Endodermal cell (in vitro differentiated cells): ENCODE measurements around the gene CDK1. TPM values are rescaled to one million over a fixed set of nuclear protein-coding genes. Genes with fewer than 3 reads are reported as not detected.
A peak's percentile ranks its signal among the peaks of the same experiment; 100 is the strongest.

Source experiments
- DNase-seq: peaks from one replicate; pipeline ENCODE4 v3.0.0-alpha.2; 2017
- H3K27ac ChIP-seq: 2 replicates; pipeline ENCODE4 v1.5.1; 2013; ENCODE audit warnings: mild to moderate bottlenecking, low read depth, low read length, moderate library complexity
- H3K27me3 ChIP-seq: 2 replicates; pipeline ENCODE4 v1.6.1; 2013; ENCODE audit warnings: mild to moderate bottlenecking, low read length, moderate library complexity; ENCODE audit not compliant: insufficient read depth, control insufficient read depth, poor library complexity, severe bottlenecking
- H3K36me3 ChIP-seq: 2 replicates; pipeline ENCODE4 v1.7.0; 2013; ENCODE audit warnings: mild to moderate bottlenecking, low read length, moderate library complexity; ENCODE audit not compliant: control insufficient read depth, insufficient read depth
- H3K4me1 ChIP-seq: one replicate; pipeline ENCODE4 v1.7.0; 2013; ENCODE audit warnings: low read length; ENCODE audit not compliant: control insufficient read depth, insufficient read depth
- H3K4me3 ChIP-seq: 2 replicates; pipeline ENCODE4 v1.5.1; 2013; ENCODE audit warnings: mild to moderate bottlenecking, low read length, moderate library complexity
- H3K9ac ChIP-seq: 2 replicates; pipeline ENCODE4 v1.6.1; 2013; ENCODE audit warnings: mild to moderate bottlenecking, low read length, moderate library complexity; ENCODE audit not compliant: poor library complexity, severe bottlenecking; ENCODE audit errors: extremely low read depth
- H3K9me3 ChIP-seq: 2 replicates; pipeline ENCODE4 v1.6.1; 2013; ENCODE audit warnings: mild to moderate bottlenecking, low read length, moderate library complexity; ENCODE audit not compliant: control insufficient read depth
- H3K27ac Mint-ChIP-seq: 2 replicates; pipeline ENCODE4 v1.8.0; 2020; ENCODE audit warnings: mixed read lengths
- H3K27me3 Mint-ChIP-seq: 2 replicates; pipeline ENCODE4 v1.8.0; 2021; ENCODE audit warnings: mild to moderate bottlenecking, mixed read lengths; ENCODE audit not compliant: insufficient read depth
- H3K36me3 Mint-ChIP-seq: 2 replicates; pipeline ENCODE4 v1.8.0; 2020; ENCODE audit warnings: low read depth, mixed read lengths
- H3K4me1 Mint-ChIP-seq: 2 replicates; pipeline ENCODE4 v1.8.0; 2020; ENCODE audit warnings: mixed read lengths
- H3K4me3 Mint-ChIP-seq: 2 replicates; pipeline ENCODE4 v1.8.0; 2020; ENCODE audit warnings: mild to moderate bottlenecking, moderate library complexity, mixed read lengths
- H3K9me3 Mint-ChIP-seq: 2 replicates; pipeline ENCODE4 v1.8.0; 2020; ENCODE audit warnings: mild to moderate bottlenecking, mixed read lengths
- CTCF ChIP-seq: fragments of 200-600 bp; sonication (generic); conservative IDR thresholded peaks from 2 replicates; pipeline ENCODE4 v1.5.0; 2021; ENCODE audit warnings: antibody characterized with exemption, mild to moderate bottlenecking
- WGBS, 2 experiments: methylation state at CpG; one replicate each; pipeline versions ENCODE4 v1.1.5 to v1.1.7; 2013; ENCODE audit warnings: missing lambda C conversion rate in 2 of 2, mixed read lengths in 1 of 2; ENCODE audit not compliant: insufficient coverage in 1 of 2, insufficient read length in 1 of 2; 5-methylcytosine and 5-hydroxymethylcytosine counted together
- total RNA-seq, 2 donors: library from RNA; stranded (reverse); fragmentation: NEBNext Ultra II Directional in 1 of 2; extraction: Animal tissue kit (Norgen Biotek cat#: 25700) in 1 of 2; gene quantifications; 2 replicates in 1 of 2; 3 replicates in 1 of 2; pipeline ENCODE4 v1.2.1, GENCODE V29; 2021

The CDK1 gene
- total RNA-seq, 2 donors from 2014 or later = 78.3 to 145 TPM

- Mint-ChIP-seq H3K4me1 (peaks cover 35% of the 10 kb centered on the region), H3K27me3 (no peaks in the 10 kb centered on the region), H3K36me3 (no peaks in the 10 kb centered on the region), H3K9me3 (no peaks in the 10 kb centered on the region), H3K27ac (peak overlapping the region; percentile 93), H3K4me3 (peak overlapping the region; percentile 13)
- DNase-seq = peak; percentile 81
- peak overlapping the region; percentile 25 for H3K4me3 ChIP-seq
- no peaks in the 10 kb centered on the region for H3K9me3 ChIP-seq
- no peak overlapping the region for H3K9ac ChIP-seq
- H3K4me1 ChIP-seq = peaks cover 4% of the 10 kb centered on the region
- whole genome bisulfite sequencing, 2 experiments = 47 to 60% methylated on average over 1 of the region's 1 CpG
- H3K36me3 ChIP-seq = no peaks in the 10 kb centered on the region
- no peaks in the 10 kb centered on the region for H3K27me3 ChIP-seq
- TF ChIP-seq CTCF = no peak
- no peak overlapping the region for H3K27ac ChIP-seq
Measured at GRCh38 chr10:60762554-60762953, 15.7 kb upstream of the CDK1 start.

GRCh38 chr10:60767424-60767823, 10.9 kb upstream of the CDK1 start:
- Mint-ChIP-seq H3K4me3 (no peak overlapping the region), H3K27me3 (no peaks in the 10 kb centered on the region), H3K9me3 (no peaks in the 10 kb centered on the region), H3K27ac (no peak overlapping the region), H3K36me3 (no peaks in the 10 kb centered on the region), H3K4me1 (peaks cover 36% of the 10 kb centered on the region)
- Histone ChIP-seq H3K9ac (no peak overlapping the region), H3K27me3 (no peaks in the 10 kb centered on the region), H3K27ac (no peak overlapping the region), H3K9me3 (no peaks in the 10 kb centered on the region), H3K4me3 (no peak overlapping the region), H3K4me1 (peaks cover 4% of the 10 kb centered on the region), H3K36me3 (no peaks in the 10 kb centered on the region)
- 89 to 94% methylated on average over 4 to 6 of the region's 6 CpGs for WGBS, 2 experiments
- no peak for DNase-seq
- TF ChIP-seq CTCF = no peak

DNA sequence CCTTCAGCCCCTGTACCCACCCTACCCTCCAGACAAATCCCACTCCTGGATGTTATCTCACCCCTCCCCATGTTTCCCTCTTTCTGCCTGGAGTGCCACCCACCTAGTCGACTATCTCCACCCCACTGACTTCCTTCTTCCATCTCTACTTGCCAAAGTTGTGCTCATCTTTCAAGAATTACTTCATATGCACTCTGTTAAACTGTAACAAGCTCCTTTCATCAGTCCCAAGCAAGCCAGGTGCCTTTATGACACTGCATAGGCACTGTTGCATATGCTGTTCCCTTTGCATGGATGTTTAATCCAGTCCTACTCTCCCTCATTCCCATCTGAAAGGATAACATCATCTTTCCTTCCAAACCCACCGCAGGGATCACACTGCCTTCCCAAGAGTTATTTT, 8.9 kb upstream of the CDK1 start:
- H3K27ac Mint-ChIP-seq = peak overlapping the region; percentile 62
- H3K27me3 Mint-ChIP-seq = no peaks in the 10 kb centered on the region
- no peak overlapping the region for H3K27ac ChIP-seq
- H3K36me3 Mint-ChIP-seq = no peaks in the 10 kb centered on the region
- no peaks in the 10 kb centered on the region for H3K9me3 Mint-ChIP-seq
- peak overlapping the region; percentile 11 for H3K4me3 Mint-ChIP-seq
- no peak overlapping the region for H3K4me3 ChIP-seq
- H3K9ac ChIP-seq = no peak overlapping the region
- no peaks in the 10 kb centered on the region for H3K9me3 ChIP-seq
- H3K27me3 ChIP-seq = no peaks in the 10 kb centered on the region
- no peak for TF ChIP-seq CTCF
- no peak for DNase-seq
- 46 to 100% methylated on average over 1 to 2 of the region's 2 CpGs for WGBS, 2 experiments
- H3K4me1 Mint-ChIP-seq = peaks cover 24% of the 10 kb centered on the region
- no peaks in the 10 kb centered on the region for H3K4me1 ChIP-seq
- no peaks in the 10 kb centered on the region for H3K36me3 ChIP-seq
